DLD1 (cell line): ENCODE results near the gene SIAE.
"Not testable (repeated sequence)": the region's sequence is repeated elsewhere in the genome, so short reads cannot be mapped to it uniquely, and the experiment has no call there.

Source experiments
- in situ Hi-C: cut with HindIII; loops from 2 replicates; pipeline ENCODE4 v1.10.0; 2017; ENCODE audit warnings: low sequenced_read_pairs

Gene SIAE

GRCh38 chr11:124629961-124630360, 43.6 kb downstream of the SIAE start:
- in situ Hi-C loops = no loop called here

GRCh38 chr11:124627546-124627945, 46.0 kb downstream of the SIAE start:
- in situ Hi-C loops = no loop called here

- in situ Hi-C loops = no loop called here
These were observed 47.9 kb downstream of the SIAE start for GRCh38 chr11:124625504-124626168.

- in situ Hi-C loops = no loop called here
These were observed 49.5 kb downstream of the SIAE start for GRCh38 chr11:124623861-124624525.

GRCh38 chr11:124622531-124623451, 50.7 kb downstream of the SIAE start, which contains the start of gene TBRG1:
TSS of gene TBRG1 (plus strand) at chr11:124622864. CDS start at chr11:124623084, 220 bp downstream.
- in situ Hi-C loops = no loop called here

GRCh38 chr11:124618863-124619262, 54.7 kb downstream of the SIAE start:
- in situ Hi-C loops = no loop called here

- in situ Hi-C loops = no loop called here
These were observed 60.8 kb downstream of the SIAE start for GRCh38 chr11:124612567-124613246.

GRCh38 chr11:124612045-124612444, 61.5 kb downstream of the SIAE start:
- in situ Hi-C loops = no loop called here

GRCh38 chr11:124611064-124611463, 62.5 kb downstream of the SIAE start, which contains the start of gene PANX3:
TSS of gene PANX3 (plus strand) at chr11:124611428. CDS start at chr11:124611557, 129 bp downstream.
- in situ Hi-C loops = no loop called here

- in situ Hi-C loops = no loop called here
These were observed 63.2 kb downstream of the SIAE start for GRCh38 chr11:124610295-124610694.

GRCh38 chr11:124608147-124608546, 65.4 kb downstream of the SIAE start:
- in situ Hi-C loops = no loop called here

GRCh38 chr11:124605719-124606118, 67.8 kb downstream of the SIAE start:
- in situ Hi-C loops = no loop called here

GRCh38 chr11:124602723-124603122, 70.8 kb downstream of the SIAE start:
- in situ Hi-C loops = not testable (repeated sequence)

- in situ Hi-C loops = no loop called here
These were observed 71.3 kb downstream of the SIAE start for GRCh38 chr11:124602193-124602592.

GRCh38 chr11:124600621-124601320, 72.8 kb downstream of the SIAE start:
- in situ Hi-C loops = no loop called here

GRCh38 chr11:124597626-124598025, 75.9 kb downstream of the SIAE start:
- in situ Hi-C loops = no loop called here

GRCh38 chr11:124595302-124595701, 78.2 kb downstream of the SIAE start:
- in situ Hi-C loops = no loop called here

GRCh38 chr11:124592627-124593026, 80.9 kb downstream of the SIAE start:
- in situ Hi-C loops = no loop called here

GRCh38 chr11:124591430-124591829, 82.1 kb downstream of the SIAE start:
- in situ Hi-C loops = no loop called here

GRCh38 chr11:124586238-124586860, 87.2 kb downstream of the SIAE start:
- in situ Hi-C loops = no loop called here
